ENCODE data around the gene PISD. TPM values are rescaled to one million over a fixed set of nuclear protein-coding genes. Genes with fewer than 3 reads are reported as not detected.

Gene PISD
- total and polyA plus RNA-seq, 2 experiments from 2014 or later, result 31.2 to 39.6 TPM

GRCh38 chr22:31620756-31621480, 41.1 kb downstream of the PISD start:
- TF ChIP-seq, protein P1, sequence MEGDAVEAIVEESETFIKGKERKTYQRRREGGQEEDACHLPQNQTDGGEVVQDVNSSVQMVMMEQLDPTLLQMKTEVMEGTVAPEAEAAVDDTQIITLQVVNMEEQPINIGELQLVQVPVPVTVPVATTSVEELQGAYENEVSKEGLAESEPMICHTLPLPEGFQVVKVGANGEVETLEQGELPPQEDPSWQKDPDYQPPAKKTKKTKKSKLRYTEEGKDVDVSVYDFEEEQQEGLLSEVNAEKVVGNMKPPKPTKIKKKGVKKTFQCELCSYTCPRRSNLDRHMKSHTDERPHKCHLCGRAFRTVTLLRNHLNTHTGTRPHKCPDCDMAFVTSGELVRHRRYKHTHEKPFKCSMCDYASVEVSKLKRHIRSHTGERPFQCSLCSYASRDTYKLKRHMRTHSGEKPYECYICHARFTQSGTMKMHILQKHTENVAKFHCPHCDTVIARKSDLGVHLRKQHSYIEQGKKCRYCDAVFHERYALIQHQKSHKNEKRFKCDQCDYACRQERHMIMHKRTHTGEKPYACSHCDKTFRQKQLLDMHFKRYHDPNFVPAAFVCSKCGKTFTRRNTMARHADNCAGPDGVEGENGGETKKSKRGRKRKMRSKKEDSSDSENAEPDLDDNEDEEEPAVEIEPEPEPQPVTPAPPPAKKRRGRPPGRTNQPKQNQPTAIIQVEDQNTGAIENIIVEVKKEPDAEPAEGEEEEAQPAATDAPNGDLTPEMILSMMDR (IDR thresholded peaks at IDR 0.05; ENCODE audit: low read depth, low read length), result no peak
- H3K36me3 ChIP-seq, result peaks cover 9% of the 10 kb centered on the region
- peaks cover 2% of the 10 kb centered on the region for H3K4me1 ChIP-seq (ENCODE audit: low read depth)

DNA sequence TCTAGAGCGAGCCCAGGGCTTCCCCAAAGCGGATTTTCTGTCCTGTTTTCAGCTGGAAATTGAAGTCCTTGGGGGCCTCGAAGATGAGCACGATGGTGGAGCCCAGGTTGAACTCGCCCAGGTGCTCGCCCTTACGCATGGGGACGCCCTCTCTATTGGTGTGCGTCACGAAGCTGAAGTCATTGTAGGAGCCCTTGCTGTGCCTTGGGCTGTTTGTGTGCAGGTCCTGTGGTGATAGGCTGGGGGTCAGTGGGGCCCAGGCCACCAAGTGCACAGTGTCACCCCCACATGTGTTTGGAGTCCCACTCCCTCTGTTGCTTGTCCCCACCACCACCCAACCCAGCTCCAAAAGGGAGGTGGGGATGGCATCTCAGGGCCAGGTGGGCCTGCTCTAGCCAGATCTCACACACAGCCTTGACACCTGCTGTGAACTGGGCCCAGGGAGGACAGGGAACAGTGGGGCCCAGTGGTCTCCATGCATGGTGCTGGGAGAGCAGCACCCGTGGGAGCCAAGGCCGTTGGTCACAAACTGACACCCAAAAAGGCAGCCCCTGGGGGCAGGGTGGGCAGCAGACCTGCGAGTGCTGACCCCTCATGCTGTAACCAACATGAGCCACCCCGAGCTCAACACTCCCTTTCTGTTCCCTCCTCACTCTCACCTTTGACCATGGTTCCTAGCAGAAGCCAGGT, 42.3 kb downstream of the PISD start:
- Histone ChIP-seq H3K9me3 (ENCODE audit: low read depth) (no peaks in the 10 kb centered on the region), H3K4me1 (ENCODE audit: low read depth) (peaks cover 5% of the 10 kb centered on the region), H3K27me3 (no peaks in the 10 kb centered on the region), H3K36me3 (peaks cover 9% of the 10 kb centered on the region), H3K27ac (no peak overlapping the region), H3K4me3 (no peak overlapping the region)
- TF ChIP-seq, protein P1 (IDR thresholded peaks at IDR 0.05; ENCODE audit: low read depth, low read length), result no peak
- DNase-seq (ENCODE audit: low read depth in 1 of 2, low spot score in 1 of 2), result no peak

More at GRCh38 chr22:31620756-31621480, 41.1 kb downstream of the PISD start:
- no peak for DNase-seq (ENCODE audit: low read depth in 1 of 2, low spot score in 1 of 2)
- Histone ChIP-seq H3K27me3 (no peaks in the 10 kb centered on the region), H3K9me3 (ENCODE audit: low read depth) (no peaks in the 10 kb centered on the region), H3K4me3 (no peak overlapping the region), H3K27ac (no peak overlapping the region)

- TF ChIP-seq, protein P1 (IDR thresholded peaks at IDR 0.05; ENCODE audit: low read depth, low read length), result no peak
- DNase-seq (ENCODE audit: low read depth in 1 of 2, low spot score in 1 of 2), result no peak
- Histone ChIP-seq H3K27ac (no peak overlapping the region), H3K9me3 (ENCODE audit: low read depth) (no peaks in the 10 kb centered on the region), H3K4me1 (ENCODE audit: low read depth) (peaks cover 5% of the 10 kb centered on the region), H3K4me3 (no peak overlapping the region), H3K36me3 (peaks cover 9% of the 10 kb centered on the region), H3K27me3 (no peaks in the 10 kb centered on the region)
Measured at GRCh38 chr22:31618471-31619176, 43.4 kb downstream of the PISD start.

DNA sequence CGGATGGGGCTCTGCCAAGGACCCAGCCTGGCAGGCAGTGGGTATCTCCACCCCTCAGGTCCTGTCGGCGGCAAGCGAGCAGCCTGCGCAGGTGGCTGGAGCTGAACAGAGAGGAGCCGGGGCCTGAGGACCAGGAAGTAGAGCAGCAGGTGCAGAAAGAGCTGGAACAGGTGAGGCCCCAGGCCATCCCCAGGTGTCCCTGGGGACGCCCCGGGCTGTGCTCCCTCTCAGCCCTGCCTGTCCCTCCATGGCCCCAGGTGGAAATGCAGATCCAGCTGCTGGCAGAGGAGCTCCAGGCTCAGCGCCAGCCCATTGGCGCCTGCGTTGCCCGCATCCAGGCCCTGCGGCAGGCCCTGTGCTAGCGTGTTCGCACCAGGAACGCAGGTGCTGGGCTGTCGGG, 44.0 kb downstream of the PISD start:
- Histone ChIP-seq H3K36me3 (peaks cover 9% of the 10 kb centered on the region), H3K9me3 (ENCODE audit: low read depth) (no peaks in the 10 kb centered on the region), H3K27ac (no peak overlapping the region), H3K4me3 (no peak overlapping the region), H3K27me3 (no peaks in the 10 kb centered on the region), H3K4me1 (ENCODE audit: low read depth) (peaks cover 5% of the 10 kb centered on the region)
- no peak for DNase-seq (ENCODE audit: low read depth in 1 of 2, low spot score in 1 of 2)
- TF ChIP-seq, protein P1 (IDR thresholded peaks at IDR 0.05; ENCODE audit: low read depth, low read length), result no peak

DNA sequence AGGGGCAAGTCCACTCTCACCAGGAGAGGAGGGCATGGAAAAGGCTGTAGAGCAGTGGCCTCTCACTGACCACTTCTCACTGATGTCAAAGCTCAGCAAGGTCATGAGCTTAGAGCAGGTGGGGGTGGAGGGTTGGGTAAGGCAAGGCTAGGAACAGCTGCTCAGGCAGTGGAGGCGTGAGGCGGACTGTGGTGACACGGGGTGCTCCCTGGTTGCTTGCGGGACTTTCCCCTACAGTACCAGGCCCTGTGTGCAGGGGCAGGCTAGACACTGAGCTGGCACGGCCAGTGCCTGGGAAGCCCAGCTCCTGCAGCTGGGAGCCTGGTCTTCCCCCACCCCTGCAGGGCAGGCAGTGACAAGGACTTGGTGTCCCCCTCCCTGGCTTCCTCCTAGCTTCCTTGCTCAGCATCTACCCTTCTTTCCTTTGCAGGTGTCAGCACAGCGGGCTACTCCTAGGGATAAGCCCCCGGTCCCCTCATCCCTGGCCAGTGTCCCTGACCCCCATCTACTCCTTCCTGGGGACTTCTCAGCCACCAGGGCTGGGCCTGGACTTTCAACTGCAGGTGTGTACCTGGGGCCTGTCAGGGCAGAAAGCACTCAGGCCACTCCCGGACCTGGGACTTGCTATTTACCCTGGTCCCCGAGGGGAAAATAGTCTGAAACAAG, 45.6 kb downstream of the PISD start:
- no peak for DNase-seq (ENCODE audit: low read depth in 1 of 2, low spot score in 1 of 2)
- Histone ChIP-seq H3K4me3 (no peak overlapping the region), H3K27me3 (no peaks in the 10 kb centered on the region), H3K4me1 (ENCODE audit: low read depth) (peaks cover 5% of the 10 kb centered on the region), H3K27ac (peak overlapping the region; percentile 59), H3K36me3 (peaks cover 9% of the 10 kb centered on the region), H3K9me3 (ENCODE audit: low read depth) (no peaks in the 10 kb centered on the region)
- TF ChIP-seq, protein P1 (IDR thresholded peaks at IDR 0.05; ENCODE audit: low read depth, low read length), result no peak
